ENCODE results near the gene EIF4B. TPM values are rescaled to one million over a fixed set of nuclear protein-coding genes. Genes with fewer than 3 reads are reported as not detected.

The EIF4B gene
- total RNA-seq, 1 experiment from 2014 or later: 809 TPM

GRCh38 chr12:53069621-53070410, 63.6 kb downstream of the EIF4B start:
- peaks cover 13 to 58% of the 10 kb centered on the region in 2 experiments for H3K4me1 ChIP-seq (ENCODE audit: control insufficient read depth in 1 of 2, insufficient read depth in 2 of 2, low read length in 2 of 2)
- no peak overlapping the region for H3K4me2 ChIP-seq (ENCODE audit: low read length)
- BruUV-seq (replicated peaks): no TSS peak
- CTCF ChIA-PET: interaction anchor here (0.8 to 2.0 kb wide), 2 partner anchors 8 to 29 kb away, joined by 3 to 6 read pairs; no protein-coding TSS in a partner anchor
- no peaks in the 10 kb centered on the region for H3K9me3 ChIP-seq (ENCODE audit: control insufficient read depth in 1 of 2, insufficient read depth in 1 of 2, low read depth in 1 of 2, low read length in 2 of 2)
- RAD21 ChIA-PET (ENCODE audit: low non-redundant PET in 1 of 2, low total read pairs in 2 of 2, uncharacterized antibody in 2 of 2, unreplicated experiment in 2 of 2): interaction anchor here in 1 of 2 experiments (0.5 kb wide), 1 partner anchor 29 kb away, joined by 3 read pairs; no protein-coding TSS in a partner anchor
- H3K27me3 ChIP-seq (ENCODE audit: insufficient read depth, low read length): no peaks in the 10 kb centered on the region
- H4K20me1 ChIP-seq (ENCODE audit: insufficient read depth): no peaks in the 10 kb centered on the region
- no peak overlapping the region for H2AFZ ChIP-seq (ENCODE audit: low read depth, low read length, poor library complexity, severe bottlenecking)
- no peak overlapping the region for H3K4me3 ChIP-seq (replicated peaks in 1 of 2; ENCODE audit: low read depth in 1 of 2, low read length in 2 of 2)
- H3K79me2 ChIP-seq (ENCODE audit: insufficient read depth, low read length): no peaks in the 10 kb centered on the region; the same call in 1 of the 2 replicates
- peaks cover 3 to 30% of the 10 kb centered on the region in 2 experiments; a peak in 2 of 4 replicates for H3K36me3 ChIP-seq (ENCODE audit: control insufficient read depth in 1 of 2, insufficient read depth in 2 of 2, low read length in 2 of 2)
- no peak overlapping the region for H3K27ac ChIP-seq (ENCODE audit: low read depth, low read length)
- no peaks in the 10 kb centered on the region for H3K9me2 ChIP-seq (ENCODE audit: insufficient read depth)
- ATAC-seq: no peak
- DNase-seq (ENCODE audit: low read depth, low spot score): no peak
- H3K9ac ChIP-seq (ENCODE audit: low read length): no peak overlapping the region
- POLR2A ChIA-PET: interaction anchor here (1.4 to 1.8 kb wide), 2 partner anchors 9 to 10 kb away, joined by 6 to 7 read pairs; partner anchors contain the start of gene SPRYD3
- intact Hi-C loops (cut with micrococcal nuclease): loop anchor here (10.0 kb wide), 1 partner anchor 215 kb away; no protein-coding TSS in a partner anchor
- TF ChIP-seq SIN3A (IDR thresholded peaks at IDR 0.05; ENCODE audit: low read depth): no peak
- no peak for TF ChIP-seq CTCF (IDR thresholded peaks at IDR 0.05 in 2 of 3, conservative IDR thresholded peaks at IDR 0.05 in 1 of 3; ENCODE audit: borderline replicate concordance in 1 of 3, insufficient read depth in 1 of 3, low read depth in 2 of 3, low read length in 2 of 3)
- TF ChIP-seq, protein P1, sequence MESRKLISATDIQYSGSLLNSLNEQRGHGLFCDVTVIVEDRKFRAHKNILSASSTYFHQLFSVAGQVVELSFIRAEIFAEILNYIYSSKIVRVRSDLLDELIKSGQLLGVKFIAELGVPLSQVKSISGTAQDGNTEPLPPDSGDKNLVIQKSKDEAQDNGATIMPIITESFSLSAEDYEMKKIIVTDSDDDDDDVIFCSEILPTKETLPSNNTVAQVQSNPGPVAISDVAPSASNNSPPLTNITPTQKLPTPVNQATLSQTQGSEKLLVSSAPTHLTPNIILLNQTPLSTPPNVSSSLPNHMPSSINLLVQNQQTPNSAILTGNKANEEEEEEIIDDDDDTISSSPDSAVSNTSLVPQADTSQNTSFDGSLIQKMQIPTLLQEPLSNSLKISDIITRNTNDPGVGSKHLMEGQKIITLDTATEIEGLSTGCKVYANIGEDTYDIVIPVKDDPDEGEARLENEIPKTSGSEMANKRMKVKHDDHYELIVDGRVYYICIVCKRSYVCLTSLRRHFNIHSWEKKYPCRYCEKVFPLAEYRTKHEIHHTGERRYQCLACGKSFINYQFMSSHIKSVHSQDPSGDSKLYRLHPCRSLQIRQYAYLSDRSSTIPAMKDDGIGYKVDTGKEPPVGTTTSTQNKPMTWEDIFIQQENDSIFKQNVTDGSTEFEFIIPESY (IDR thresholded peaks at IDR 0.05; ENCODE audit: extremely low read depth, insufficient replicate concordance, low read length): no peak
- TF ChIP-seq POLR2A (IDR thresholded peaks at IDR 0.05; ENCODE audit: borderline replicate concordance, extremely low read depth, insufficient read depth, insufficient read length): no peak
- TF ChIP-seq EGR1 (IDR thresholded peaks at IDR 0.05; ENCODE audit: low read depth): no peak
- TF ChIP-seq CBX3 (IDR thresholded peaks at IDR 0.05; ENCODE audit: low read depth): no peak
- no peak for TF ChIP-seq EZH2 (IDR thresholded peaks at IDR 0.05)
- no peak for TF ChIP-seq EZH2phosphoT487 (IDR thresholded peaks at IDR 0.05; ENCODE audit: borderline replicate concordance)

All from HCT116 (cell line).